ENCODE data around the gene MCEMP1. TPM values are rescaled to one million over a fixed set of nuclear protein-coding genes. Genes with fewer than 3 reads are reported as not detected.

Gene MCEMP1
- total and polyA plus RNA-seq, 2 of the 4 experiments (the other 2 are of a cell fraction) = 0.15 TPM; not detected in 1

GRCh38 chr19:7662657-7663056, 14.2 kb upstream of the MCEMP1 start:
- H2BK15ac ChIP-seq (ENCODE audit: low read depth, low read length) = no peak overlapping the region

More at GRCh38 chr19:7662657-7663056, 14.2 kb upstream of the MCEMP1 start:
- Histone ChIP-seq H3K56ac (ENCODE audit: extremely low read depth, insufficient read depth, low read length) (no peak overlapping the region), H3K79me1 (ENCODE audit: low read depth in 1 of 2, low read length in 2 of 2) (no peaks in the 10 kb centered on the region), H3K9ac (ENCODE audit: low read depth, low read length) (no peak overlapping the region), H2AFZ (replicated peaks; ENCODE audit: low read length, poor library complexity) (no peak overlapping the region), H4K8ac (ENCODE audit: low read depth in 2 of 2, low read length in 2 of 2) (no peak overlapping the region), H3K18ac (ENCODE audit: low read depth, low read length) (no peak overlapping the region), H2AK5ac (ENCODE audit: low read depth, low read length) (no peak overlapping the region), H3K4me3 (ENCODE audit: insufficient read depth, low read depth, low read length) (no peak overlapping the region), H3K23ac (ENCODE audit: low read depth, low read length) (no peak overlapping the region), H2BK20ac (ENCODE audit: low read depth, low read length) (no peak overlapping the region), H2BK5ac (ENCODE audit: low read depth, low read length, poor library complexity, severe bottlenecking) (no peak overlapping the region), H2AK9ac (replicated peaks; ENCODE audit: low read depth, low read length, poor library complexity) (no peak overlapping the region), H3K4ac (ENCODE audit: low read depth, low read length) (no peak overlapping the region), H4K20me1 (ENCODE audit: insufficient read depth, low read length) (no peaks in the 10 kb centered on the region), H3K9me1 (ENCODE audit: insufficient read depth, low read length) (no peaks in the 10 kb centered on the region), H3K9me3 (ENCODE audit: control insufficient read depth, insufficient read depth, low read length) (no peaks in the 10 kb centered on the region), H3K27ac (ENCODE audit: insufficient read depth, low read length) (no peak overlapping the region), H2BK120ac (ENCODE audit: low read depth, low read length) (no peak overlapping the region), H3K4me1 (ENCODE audit: control insufficient read depth, insufficient read depth, low read length) (no peaks in the 10 kb centered on the region), H4K91ac (ENCODE audit: insufficient read depth, low read depth, low read length) (no peak overlapping the region), H3K14ac (replicated peaks; ENCODE audit: low read depth, low read length) (no peak overlapping the region), H3K27me3 (ENCODE audit: control insufficient read depth, insufficient read depth, low read length) (peaks cover 9% of the 10 kb centered on the region), H3K36me3 (ENCODE audit: control insufficient read depth, insufficient read depth, low read length) (no peaks in the 10 kb centered on the region), H3K4me2 (ENCODE audit: low read depth, low read length) (no peak overlapping the region), H4K5ac (ENCODE audit: low read depth, low read length) (no peak overlapping the region)
- in situ Hi-C loops (cut with MboI; ENCODE audit: low sequenced_read_pairs) (no loop called here), dilution Hi-C loops (cut with HindIII; ENCODE audit: low sequenced_read_pairs, unreplicated experiment) (no loop called here), intact Hi-C loops (cut with micrococcal nuclease) (no loop called here)
- DNase-seq (no peak), ATAC-seq (ENCODE audit: low read depth) (no peak)
- TF ChIP-seq USF2 (IDR thresholded peaks at IDR 0.05; ENCODE audit: low read depth, low read length) (no peak), RCOR1 (IDR thresholded peaks at IDR 0.05; ENCODE audit: insufficient replicate concordance, low read length) (no peak), NFE2L2 (IDR thresholded peaks at IDR 0.05; ENCODE audit: low read depth, low read length) (no peak), MAZ (IDR thresholded peaks at IDR 0.05; ENCODE audit: borderline replicate concordance, low read depth, low read length) (no peak), RFX5 (IDR thresholded peaks at IDR 0.05; ENCODE audit: low read depth, low read length) (no peak), FOS (IDR thresholded peaks at IDR 0.05; ENCODE audit: low read depth, low read length) (no peak), CEBPB (IDR thresholded peaks at IDR 0.05; ENCODE audit: low read depth, low read length) (no peak), MXI1 (IDR thresholded peaks at IDR 0.05; ENCODE audit: borderline replicate concordance, low read depth, low read length) (no peak), CTCF (conservative IDR thresholded peaks at IDR 0.05; ENCODE audit: low read depth, low read length) (no peak), BHLHE40 (IDR thresholded peaks at IDR 0.05; ENCODE audit: low read depth, low read length) (no peak), POLR2A (IDR thresholded peaks at IDR 0.05; ENCODE audit: low read depth, low read length) (no peak), RAD21 (IDR thresholded peaks at IDR 0.05; ENCODE audit: low read length) (no peak)
- TF ChIP-seq, protein P1, sequence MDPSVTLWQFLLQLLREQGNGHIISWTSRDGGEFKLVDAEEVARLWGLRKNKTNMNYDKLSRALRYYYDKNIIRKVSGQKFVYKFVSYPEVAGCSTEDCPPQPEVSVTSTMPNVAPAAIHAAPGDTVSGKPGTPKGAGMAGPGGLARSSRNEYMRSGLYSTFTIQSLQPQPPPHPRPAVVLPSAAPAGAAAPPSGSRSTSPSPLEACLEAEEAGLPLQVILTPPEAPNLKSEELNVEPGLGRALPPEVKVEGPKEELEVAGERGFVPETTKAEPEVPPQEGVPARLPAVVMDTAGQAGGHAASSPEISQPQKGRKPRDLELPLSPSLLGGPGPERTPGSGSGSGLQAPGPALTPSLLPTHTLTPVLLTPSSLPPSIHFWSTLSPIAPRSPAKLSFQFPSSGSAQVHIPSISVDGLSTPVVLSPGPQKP (IDR thresholded peaks at IDR 0.05; ENCODE audit: borderline replicate concordance, low read depth, low read length) = no peak
- POLR2A ChIA-PET (ENCODE audit: unreplicated experiment) = no interaction called here
- CTCF ChIA-PET = no interaction called here
- BruUV-seq (replicated peaks) = no TSS peak
- WGBS, 2 experiments (ENCODE audit: extremely low coverage in 2 of 2, insufficient read length in 1 of 2) = 87% methylated on average over 7 of the region's 14 CpGs; no CpG with 5 or more reads in 1 of the 2 experiments

All from IMR-90 (cell line).